ENCODE results near the gene EGFR.

Gene EGFR

DNA sequence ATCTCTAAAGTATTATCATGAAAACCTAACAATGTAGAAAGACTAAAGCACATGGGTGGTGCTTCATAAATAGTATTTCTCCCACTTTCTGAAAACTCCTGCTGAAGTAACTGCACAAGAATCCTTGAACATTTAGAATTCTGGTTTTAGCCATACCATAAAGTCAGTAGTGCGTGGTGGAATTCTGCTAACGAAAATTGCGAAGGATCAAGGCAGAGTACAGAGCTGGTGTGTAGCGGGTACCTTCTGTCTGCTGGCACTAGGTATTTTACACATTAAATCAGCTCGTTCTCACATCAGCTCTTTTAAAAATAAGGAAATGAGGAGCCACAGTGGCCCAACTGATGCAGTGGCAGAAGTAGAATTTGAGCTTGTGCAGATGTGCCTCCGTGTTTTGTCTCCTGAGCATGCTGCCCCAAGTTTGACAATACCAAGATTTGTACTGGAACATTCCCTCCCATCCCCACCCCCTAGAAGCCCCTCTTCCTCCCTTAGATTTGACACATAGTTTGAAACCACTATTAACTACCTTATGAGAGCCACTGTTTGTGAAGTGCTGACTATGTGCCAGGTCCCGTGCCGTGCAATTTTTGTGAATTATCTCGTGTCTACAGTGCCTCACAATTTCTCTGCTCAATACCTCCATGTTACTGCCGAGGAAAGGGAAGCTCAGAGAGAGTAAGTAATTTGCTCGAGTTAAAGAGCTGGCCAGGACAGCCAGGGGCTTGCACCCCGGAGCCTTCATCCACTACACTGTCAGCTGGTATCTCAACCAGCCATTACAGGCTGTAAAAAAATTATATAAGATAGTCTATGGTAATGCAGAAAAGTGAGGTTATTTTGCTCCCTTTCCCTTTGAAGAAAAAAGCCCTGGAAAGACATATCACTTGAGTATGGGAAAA lies 66.9 kb downstream of the EGFR start:
- DNase-seq: no peak

GRCh38 chr7:55086413-55087201 lies 67.8 kb downstream of the EGFR start:
- no peak for DNase-seq

- DNase-seq: no peak
Observed at GRCh38 chr7:55087521-55087961, 68.7 kb downstream of the EGFR start.

DNA sequence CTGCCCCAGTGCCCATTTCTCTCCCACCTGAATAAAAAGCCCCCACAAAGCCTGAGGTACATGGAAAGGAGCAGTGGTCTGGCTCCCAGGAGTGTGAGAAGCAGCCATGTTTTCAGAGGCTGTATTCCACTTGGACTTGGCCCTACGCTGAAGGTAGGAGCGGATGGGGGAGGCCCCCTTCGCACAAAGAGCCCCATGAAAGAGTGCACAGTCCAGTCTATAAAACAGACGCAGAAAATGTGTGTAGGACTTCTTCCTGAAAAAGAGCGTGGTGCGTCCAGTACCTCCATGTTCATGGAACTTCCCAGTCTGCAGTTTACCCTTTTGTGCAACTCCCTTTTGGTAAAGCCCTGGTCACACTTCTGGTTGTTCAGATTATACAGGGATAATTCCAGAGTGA lies 69.3 kb downstream of the EGFR start:
- DNase-seq: no peak

DNA sequence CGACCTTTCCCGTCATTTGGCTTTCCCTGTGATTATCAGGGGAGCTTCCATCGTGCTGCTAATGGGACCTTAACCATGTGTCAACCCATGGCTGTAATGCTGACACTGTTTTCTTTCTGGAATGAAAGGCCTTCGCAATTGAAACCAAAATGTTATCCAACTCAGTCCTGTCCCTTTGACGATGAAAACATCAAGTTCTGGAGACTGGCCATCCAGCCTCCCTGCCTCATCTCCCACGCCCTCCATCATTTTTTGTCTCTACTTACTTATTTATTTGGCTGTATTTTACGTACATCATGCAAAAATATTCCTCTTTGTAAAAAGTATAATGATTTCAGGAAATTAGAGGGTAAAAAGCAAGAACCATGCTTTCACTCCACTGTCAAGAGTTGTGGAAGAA lies 69.8 kb downstream of the EGFR start:
- no peak for DNase-seq

- no peak for DNase-seq
Observed at GRCh38 chr7:55092186-55092974, 73.6 kb downstream of the EGFR start.

GRCh38 chr7:55092975-55093373 lies 74.2 kb downstream of the EGFR start:
- DNase-seq: no peak

- no peak for DNase-seq
Observed at GRCh38 chr7:55093674-55094073, 74.9 kb downstream of the EGFR start.

DNA sequence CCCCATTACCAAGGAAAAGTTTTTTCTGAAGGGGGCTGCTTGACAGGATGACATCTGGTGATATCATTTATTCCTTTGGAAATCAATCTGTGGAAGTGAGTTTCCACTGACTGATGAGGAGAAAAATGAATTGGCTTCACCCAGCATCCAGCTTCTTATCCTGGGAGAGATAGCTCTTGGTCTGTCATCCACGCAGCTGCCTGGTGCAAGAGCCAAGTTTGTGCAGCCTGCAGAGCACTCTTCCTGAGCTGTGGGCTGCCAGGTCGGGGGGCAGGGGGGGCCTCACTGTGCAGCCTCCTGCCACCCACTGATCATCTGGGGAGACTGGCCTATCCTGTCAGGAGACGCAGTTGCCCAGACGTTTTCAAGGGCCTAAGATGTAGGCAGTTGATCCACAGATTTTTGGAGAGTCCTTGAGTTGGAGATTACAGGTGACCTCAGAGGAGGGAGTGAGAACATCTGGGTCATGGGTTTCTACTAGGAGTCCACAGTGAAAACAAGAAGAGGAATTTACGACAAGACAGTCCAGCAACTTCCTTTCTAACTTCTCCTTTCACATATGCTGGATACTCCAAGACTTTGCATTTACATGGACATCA lies 75.4 kb downstream of the EGFR start:
- no peak for DNase-seq

DNA sequence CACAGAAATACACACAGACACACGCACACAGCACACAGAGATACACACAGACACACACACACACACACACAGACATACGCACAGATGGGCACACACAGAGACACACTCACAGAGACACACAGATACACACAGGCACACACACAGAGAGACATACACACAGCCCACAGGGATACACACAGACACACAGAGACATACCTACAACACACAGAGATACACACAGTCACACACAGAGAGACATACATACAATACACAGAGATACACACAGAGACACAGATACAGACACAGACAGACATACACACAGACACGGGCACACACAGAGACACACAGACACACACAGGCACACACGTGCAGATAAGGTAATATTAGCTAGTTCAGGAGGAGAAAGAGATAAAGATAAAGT lies 76.9 kb downstream of the EGFR start:
- no peak for DNase-seq

DNA sequence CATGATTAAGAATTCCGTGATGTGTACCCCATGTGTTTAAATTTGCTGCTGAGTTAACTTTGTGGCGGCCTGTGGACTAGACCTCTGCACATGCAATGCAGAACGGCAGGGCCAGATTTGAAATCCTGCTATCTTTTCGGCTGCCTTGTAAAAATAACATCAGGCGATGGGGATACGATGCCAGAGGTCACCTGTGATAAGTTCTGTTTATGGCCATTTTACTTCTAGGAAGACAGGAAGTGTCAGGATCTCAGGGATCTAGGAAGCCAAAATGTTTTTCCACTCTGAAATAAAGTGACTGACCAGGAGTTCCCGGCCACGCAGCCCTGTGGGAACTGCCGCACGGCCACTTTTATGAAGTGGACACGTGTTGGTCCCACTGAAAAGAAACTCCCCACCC lies 77.5 kb downstream of the EGFR start:
- DNase-seq: no peak

DNA sequence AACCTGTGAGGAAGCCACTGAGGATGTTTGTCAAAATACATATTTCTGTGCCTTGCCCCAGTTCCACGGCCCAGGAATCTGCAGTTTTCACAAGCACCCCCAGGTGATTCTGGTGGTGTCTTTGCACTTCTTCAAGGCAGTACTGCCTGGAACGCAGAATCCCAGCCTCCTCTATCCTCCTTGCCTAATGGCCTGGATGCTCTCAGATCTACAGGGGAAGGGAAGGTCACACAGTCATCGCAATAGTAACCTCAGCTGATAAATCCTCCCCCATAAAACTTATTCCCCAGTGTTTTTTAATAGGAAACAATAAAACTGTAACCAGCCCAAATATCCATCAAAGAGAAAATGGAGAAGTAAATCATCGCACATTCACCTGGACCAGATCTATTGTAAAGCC lies 78.3 kb downstream of the EGFR start:
- DNase-seq: no peak

DNA sequence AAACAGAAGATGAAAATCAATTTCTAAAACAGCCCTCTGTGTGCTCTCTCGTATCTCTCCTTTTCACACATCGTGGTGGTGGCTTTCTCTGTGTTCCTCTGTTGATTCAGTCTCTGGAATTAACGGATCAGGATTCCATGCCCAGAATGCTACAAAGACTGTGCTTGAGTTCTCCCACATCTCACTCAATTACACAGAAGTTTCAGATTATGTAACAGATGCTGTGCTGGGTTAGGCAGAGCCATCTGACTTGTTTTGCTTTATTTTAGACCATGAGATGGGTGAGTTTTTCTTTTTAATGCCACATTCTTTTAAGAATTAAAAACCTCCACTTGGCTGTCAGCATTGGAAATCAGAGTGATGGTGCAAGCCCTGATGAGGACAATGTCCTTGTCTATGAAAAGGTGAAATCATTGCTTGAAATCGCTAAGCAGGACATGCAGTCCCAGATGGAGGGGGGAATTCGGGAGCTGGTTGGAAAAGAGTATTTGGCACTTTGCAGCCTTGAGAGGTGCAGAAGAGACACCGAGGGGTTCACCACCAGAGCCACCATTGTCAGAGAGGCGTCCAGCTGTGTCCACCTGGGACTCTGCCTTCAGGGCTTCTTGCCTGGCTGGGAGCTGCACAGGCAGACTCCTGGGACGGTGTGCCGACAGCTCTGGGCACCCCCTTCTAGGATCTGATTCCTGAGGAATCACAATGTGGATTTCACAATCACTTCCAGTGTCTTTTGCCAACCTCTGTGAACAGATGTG lies 80.4 kb downstream of the EGFR start:
- no peak for DNase-seq

DNA sequence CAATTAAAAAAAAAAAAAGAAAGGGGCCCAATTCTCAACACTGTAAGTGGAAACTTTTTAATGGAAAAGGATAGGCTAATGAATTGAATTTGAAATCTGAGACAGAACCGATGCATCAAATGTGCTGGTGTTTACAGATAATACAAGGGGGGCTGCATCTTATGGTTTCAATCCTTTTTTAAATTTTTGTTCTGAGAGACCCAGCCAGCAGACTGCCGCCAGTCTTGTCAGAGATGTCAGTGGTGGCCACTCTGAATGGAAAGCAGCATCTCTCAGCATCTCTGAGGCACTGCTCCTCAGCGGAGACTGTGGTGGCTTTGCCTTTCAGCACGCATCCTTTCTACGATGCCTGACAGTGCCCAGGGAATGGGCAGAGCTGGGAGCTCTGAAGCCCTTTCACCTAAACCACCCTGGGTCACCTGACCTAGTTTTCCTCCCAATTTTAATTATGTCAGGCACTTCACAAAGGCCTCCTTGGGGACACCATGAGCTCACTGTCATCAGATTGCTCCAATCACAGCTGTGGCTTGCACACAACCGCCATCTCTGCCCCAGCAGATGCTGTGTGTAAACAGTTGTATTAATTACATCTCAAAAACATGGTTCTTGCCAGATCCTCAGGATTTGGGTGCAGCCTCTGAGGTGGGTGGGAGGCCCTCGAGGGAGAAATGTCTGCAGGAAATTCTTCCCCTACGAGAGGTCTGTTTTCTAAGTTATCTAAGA lies 81.2 kb downstream of the EGFR start:
- DNase-seq: no peak

- DNase-seq: no peak
Observed at GRCh38 chr7:55100544-55101327, 81.9 kb downstream of the EGFR start.

DNA sequence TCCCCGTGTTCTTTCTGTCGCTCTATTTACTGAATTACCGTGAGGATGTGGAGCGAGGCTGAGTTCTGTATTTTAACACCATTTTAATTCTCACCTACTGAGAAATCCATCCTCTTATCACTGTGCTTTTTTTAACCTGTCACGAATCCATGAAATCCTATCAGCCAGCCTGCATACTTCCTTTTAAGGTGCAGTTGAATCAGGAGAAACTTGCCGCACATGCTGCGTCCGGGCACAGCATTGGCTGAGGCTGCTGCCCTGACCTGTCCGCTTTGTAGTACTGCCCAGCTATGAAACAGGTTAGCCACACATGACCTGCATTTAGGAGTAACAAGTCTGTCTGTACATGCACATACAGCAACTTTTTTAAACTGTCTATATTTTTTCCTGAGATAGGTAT lies 82.5 kb downstream of the EGFR start:
- DNase-seq: no peak

DNA sequence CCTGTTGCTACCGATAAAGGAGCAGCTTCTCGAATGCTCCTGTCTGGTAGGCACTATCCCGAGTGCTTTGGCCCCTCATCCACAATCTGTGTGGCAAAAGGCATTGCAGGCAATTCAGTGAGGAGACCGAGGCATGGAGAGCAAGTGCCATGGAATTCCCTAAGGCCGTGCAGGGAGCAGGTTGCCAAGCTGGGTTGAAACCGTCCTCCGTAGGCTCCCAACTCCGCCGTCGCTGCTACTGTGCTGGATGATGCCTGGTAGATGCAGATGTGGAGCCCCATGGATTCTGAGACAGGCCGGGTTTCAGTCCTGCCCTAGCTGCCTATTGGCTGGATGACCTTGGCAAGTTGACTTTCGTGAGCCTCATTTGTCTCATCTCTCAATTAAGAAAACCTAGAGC lies 85.3 kb downstream of the EGFR start:
- DNase-seq: no peak

DNA sequence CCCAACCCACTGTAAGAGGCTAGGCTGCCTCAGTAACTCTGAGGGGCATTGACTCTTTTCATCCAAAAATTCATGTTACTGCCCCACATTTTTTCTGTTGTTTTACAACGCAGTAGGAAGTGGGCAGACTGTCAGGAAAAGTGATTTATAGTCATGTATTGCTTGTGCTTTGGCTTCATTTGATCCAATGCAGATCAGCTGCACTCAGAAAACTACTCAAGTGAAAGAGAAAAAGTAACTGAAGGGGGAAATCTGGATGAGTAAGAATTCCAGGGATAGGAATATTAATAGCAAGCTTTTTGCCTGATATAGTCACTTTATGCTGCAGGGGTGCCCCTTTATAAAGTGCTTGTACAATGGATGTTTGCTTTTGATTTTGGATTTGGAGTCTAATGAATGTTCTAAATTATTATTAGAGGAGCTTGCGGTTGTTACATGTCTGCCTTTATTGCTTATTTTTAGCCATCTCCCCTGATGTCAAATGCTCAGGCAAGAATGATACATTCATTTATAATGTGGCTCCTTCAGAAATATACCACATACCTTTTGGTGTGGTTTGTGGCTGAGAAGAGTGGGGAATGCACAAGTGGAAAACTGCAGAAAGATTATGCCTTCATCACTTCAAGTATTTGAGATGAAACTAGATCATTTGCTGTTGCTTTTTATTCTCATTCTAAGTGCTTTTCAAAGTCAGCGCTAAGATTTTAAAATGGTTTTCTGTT lies 86.1 kb downstream of the EGFR start:
- DNase-seq: no peak

DNA sequence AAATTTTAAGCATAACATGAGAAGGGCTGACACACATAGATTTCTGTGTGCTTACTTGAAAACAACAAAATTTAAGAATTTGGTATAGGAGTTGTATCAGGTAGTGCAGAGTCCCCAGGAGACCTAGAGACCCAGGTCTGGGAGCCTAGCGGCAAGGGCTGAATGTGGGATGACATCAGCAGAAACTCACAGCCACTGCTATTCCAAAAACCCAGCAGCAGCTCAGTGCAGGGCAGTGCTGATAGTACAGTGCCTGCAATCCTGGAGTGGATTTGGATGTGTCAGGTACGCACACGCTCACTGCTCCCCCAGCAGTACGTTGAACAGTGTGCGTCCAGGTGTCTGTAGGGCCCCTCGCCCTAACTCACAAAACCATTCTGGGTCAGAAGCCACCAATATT lies 87.1 kb downstream of the EGFR start:
- no peak for DNase-seq

DNA sequence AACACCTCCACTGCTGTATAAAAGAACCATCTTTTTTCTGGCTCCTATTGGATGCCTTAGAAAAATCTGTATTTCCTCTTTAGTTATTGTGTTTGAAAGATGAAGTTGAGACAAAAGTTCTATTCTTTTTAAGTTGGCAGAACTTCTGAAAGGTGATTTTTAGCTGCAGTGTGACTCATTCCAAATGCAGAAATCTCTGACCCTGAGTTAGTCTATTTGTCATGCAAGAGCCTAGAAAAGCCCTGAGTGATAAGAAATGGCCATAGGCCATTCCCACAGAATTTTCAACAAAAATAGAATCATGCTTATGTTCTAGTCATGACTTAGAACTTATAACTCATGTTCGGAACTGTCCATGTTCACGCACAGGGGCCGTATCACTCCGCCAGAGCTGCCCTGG lies 89.1 kb downstream of the EGFR start:
- DNase-seq: no peak

Measured in Kasumi-1 (cell line).